HG03565 (cell line): Measurements from ENCODE around the gene SLC25A13.

Experiments used
- ATAC-seq: cut with Tn5 transposase; IDR thresholded peaks from one replicate; pipeline ENCODE4 v1.9.1; 2021; ENCODE audit warnings: mild to moderate bottlenecking, moderate library complexity; ENCODE audit not compliant: unreplicated experiment

The SLC25A13 gene

DNA sequence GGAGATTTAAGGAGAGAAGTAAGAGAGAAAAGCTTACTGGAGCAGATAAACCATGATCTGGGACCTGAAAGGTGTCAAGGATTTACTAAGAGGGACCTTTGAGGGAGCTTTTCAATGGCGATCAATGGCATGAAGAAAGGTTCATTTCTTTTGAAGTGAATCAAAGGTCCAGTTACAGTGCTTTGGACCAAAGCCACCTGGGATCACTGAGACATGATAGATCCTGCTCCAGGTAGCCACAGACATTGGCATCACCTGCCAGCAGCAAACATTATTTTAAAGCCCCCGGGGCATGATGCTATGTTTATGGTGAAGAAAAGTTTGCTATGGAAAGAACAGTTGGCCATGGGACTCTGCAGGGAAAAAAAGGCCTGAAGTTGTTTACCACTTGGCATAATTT lies 109.4 kb downstream of the SLC25A13 start:
- no peak for ATAC-seq

DNA sequence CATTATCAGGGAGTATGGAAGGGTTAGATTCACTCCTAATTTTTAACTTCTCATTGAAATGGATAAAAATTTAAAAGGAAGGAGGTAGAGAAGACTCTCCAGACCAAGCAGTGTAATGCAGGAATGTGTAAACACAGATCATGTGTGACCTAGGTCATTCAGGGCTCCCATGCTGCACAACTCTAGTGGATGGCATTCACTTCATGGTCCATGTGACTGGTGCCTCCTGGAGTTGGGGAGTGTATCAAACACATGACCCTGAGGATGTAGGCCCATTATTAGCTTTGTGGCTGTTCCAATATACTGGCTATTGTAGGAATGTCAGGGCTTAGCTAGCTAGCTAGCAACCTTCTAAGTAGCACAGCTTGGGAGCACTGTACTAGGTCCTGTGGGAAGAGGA lies 109.9 kb downstream of the SLC25A13 start:
- no peak for ATAC-seq

DNA sequence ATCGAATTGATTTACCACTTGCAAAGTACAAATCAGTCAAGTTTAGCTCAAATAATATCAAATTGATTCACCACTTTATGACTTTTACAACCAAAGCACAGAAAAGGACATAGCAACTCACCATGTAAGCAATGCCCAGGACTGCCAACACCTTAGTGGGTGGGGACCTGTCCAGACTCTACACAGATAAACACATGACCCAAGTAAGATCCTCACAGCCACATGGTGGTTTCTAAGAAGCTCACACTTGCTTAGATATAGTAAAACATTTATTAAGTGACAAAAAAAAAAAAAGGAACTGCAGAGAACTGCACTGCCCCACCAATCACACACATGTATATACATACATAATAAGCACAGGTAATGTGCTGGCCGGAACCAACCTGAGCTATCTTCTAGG lies 116.2 kb downstream of the SLC25A13 start:
- no peak for ATAC-seq

DNA sequence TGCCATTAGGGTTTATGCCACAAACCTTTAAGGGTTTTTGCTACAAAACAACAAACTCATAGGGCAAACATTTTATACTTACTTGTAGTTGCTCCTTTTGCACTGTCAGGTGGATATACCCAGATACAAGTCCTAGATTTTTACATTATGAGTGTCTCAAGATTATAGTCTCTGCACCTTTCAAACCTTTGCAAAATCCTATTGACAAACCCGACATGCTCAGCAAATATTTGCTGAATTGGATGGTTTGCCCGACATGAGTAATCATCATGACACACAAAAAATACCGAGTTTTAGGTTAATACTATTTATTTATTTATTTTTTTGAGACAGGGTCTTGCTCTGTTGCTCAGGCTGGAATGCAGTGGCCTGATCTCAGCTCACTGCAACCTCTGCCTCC lies 117.3 kb downstream of the SLC25A13 start:
- no peak for ATAC-seq

DNA sequence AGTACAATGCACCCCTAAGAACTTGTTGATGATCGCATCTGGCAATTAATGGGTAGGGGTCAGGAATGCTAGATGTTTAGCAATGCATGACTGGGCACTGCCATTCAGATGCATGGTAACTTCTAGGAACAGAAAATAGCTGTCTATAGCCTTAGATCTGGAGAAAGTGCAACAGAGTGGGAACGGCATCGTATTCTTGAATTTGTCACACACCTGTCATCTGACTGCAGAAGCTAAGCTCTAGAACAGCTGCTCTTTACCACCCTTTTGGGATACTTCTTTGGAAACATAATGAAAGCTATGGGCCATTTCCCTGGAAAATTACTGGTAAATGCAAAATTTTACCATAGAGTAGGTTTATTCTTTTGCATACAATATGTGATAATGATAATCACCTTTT lies 118.1 kb downstream of the SLC25A13 start:
- ATAC-seq, result no peak

DNA sequence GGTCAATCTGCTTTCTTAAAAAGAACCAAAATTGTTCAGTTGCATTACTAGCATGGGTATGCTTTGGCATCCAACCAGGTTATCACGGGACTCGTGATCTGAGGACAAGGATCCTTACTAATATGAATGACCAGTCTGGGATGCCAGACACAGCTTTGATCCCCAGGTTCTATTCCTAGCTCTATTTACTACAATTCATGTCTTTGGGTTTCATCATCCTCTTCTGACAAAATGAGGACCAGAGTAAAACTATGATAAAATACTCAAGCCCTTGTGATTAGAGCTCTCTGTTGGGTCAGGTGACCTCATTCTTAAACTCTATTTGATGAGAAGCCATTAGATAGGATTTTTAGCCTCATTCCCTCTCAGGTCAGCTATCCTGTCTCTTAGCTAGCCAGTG lies 119.8 kb downstream of the SLC25A13 start:
- no peak for ATAC-seq

DNA sequence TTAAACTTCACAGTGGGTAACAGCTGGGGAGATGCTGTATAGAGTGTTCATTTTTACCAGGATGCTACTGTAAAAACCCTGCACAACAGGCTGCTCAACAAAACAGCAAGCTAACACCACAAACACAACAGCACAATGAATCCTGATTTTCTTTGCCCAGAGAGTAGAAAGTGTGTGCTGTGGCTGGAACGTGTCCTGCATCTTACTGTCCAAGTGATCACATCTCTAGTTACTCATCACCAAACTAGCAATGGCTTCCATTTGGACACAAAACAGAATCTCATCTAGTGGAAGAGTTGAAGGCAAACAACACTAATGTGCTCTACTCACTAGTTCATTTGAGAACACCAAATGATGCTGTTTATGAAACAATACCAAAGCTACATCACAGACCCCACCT lies 121.2 kb downstream of the SLC25A13 start:
- no peak for ATAC-seq

DNA sequence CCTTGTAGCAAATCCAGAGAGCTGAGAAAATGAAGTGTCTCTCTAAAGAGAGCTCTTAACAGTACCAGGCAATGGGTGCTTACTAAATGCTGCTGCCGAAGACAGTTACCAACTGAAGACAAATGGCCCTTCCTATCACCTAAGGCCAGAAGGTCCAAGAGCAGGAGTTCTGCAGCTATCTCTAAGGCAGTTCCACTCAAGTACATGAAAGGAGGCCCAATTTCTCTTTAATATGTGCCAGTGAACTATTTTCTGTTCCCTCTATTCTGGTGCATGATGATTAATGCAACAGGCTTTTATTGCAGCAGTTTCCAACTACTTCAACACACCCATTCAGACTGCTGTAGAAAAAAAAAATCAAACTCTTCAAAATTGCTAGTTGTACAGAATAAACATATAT lies 122.5 kb downstream of the SLC25A13 start:
- ATAC-seq, result no peak

DNA sequence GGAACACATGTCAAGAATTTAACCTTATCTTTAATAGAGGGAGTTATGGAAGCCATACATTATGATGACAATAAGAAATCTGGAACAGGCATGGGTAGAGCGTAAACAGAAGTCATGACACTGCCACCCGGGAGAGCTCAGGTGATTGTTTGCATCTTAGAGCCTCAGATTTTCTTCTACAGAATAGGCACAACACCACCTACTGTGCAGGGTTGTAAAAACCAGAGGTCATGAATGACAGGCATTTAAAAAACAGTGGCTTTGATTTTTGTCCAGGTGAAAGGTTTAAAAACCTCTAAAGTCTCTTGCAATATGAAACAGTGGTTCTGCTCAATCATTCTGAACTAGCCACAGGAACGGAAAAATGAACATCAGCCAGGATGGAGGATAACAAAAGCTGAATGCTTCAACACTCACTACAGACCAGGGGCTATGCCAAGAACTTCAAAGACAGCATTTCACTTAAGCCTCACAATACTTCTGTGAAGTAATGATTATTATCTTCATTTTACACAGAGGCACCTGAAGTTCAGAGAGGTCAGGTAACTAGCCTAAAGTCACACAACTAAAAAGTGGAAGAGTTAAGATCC lies 123.8 kb downstream of the SLC25A13 start:
- no peak for ATAC-seq

DNA sequence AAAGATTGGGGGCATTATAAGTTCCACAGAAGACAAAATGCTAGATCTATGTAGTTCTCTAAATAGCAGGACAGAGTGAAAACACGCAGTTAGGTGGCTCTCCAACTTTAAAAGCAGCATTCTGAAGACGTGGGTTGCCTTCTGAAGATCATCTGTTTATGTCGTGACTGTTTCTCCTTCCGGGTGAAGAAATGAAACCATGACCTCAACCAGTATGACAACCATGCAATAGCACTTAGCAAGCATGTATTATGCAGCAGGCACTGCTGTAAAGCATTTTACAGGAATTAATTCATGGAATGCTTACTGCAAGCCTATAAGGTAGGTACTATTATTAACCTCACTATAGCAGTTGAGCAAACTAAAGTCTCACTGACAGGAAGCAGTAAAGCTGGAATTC lies 125.2 kb downstream of the SLC25A13 start:
- no peak for ATAC-seq

DNA sequence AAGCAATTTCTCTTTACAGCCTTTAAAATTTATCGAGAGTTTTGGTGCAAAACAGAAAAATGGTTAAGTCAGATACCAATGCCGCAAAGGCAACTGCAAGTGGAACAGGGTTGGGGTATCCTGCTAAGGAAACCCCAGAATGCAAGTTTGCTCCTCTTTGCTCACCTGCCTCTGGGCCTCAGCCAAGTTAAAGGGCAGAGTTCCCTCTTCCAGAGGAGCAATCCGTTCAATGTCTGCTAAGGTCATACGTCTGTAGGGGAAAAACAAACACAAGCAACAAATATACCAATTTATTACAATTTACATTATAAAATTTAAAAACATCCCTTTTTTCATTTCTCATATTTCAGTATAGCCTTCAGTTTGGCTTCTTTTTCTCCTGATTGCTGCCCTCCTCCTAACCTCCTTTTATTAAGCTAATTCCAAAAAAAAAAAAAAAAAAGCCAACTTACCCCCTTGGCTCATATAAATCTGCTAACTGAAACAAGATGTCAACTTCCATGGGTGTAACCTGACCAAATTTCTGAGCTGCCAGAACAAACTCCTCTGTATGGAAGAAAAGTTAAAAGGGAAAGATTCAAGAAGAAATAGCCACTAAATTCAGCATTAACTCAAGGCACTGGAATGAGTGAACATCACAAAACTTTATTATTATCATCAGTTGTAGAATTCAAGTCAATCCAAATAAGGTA lies 132.6 kb downstream of the SLC25A13 start:
- ATAC-seq, result no peak

DNA sequence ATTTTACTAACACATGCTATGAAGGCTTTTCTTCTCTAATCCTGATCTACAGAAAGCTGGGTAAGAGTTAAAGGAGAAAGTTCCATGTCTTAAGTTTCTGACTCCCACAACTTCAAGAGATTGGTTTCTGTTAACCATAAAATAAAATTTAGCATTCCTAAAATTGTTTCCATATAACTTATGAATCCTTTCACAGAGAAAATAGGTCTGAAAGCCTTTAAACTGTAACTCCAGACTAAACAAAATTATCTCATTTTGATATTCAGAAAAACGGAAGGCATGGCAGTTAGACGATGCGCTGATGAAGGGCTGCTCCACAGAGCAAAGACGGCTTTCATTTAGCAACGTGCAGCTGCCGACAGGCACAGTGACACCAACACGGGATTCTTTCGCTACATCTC lies 133.3 kb downstream of the SLC25A13 start:
- no peak for ATAC-seq

DNA sequence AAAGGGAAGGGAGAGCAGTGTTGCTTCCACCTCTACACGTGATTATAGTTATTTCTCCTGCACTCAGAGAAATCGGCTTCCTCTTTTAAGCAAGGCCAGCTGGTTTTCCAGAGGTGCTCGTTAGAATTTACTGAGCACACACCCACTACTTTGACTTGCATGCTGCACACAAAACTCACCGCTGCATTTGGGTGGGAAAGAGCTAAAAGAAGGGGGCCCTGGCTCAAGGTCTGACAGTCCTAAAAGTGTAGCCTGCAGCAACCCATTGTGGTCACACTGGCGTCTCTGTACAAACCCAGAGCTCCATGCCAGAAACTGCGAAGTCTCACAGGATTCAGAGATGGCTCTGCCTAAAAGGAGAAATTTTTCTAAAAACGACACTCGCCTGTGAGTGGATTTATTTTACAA lies 133.7 kb downstream of the SLC25A13 start:
- ATAC-seq, result no peak

DNA sequence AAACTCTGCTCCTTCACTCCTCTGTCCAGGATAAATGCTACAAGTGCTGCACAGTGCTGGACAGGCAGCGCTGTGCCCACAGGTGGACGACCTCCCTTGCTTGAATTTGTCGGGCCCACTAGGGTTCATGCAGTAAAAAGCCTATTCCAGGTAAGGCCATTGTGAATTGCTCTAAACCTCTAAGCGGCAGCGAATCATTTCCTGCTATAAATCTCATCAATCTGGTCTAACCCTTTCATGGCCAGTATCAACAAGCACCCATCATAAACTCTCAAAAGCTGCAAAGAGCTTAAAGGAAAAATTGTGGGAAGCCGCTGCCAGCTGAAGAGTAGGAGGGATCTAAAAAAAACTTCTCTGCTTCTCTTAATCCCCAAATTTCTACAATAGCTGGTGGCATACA lies 134.2 kb downstream of the SLC25A13 start:
- ATAC-seq, result no peak

DNA sequence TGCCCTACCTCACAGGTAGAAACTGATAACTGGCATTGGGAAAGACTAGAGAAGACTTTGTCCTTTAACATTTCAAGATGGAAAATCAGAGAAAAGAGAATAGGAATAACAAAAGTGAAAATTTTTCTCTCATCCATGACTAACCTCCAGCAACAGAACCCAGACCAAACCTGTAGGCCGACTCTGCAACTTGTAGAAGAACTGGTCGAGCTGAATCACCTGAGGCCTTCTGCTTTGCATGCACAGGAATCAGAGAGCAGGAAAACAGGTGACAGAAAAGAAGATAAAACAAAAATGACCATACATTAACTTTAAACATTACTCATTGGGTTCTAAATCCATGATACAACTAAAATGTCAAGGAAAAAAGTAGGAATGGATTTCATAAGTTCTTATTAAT lies 137.1 kb downstream of the SLC25A13 start:
- ATAC-seq, result no peak

DNA sequence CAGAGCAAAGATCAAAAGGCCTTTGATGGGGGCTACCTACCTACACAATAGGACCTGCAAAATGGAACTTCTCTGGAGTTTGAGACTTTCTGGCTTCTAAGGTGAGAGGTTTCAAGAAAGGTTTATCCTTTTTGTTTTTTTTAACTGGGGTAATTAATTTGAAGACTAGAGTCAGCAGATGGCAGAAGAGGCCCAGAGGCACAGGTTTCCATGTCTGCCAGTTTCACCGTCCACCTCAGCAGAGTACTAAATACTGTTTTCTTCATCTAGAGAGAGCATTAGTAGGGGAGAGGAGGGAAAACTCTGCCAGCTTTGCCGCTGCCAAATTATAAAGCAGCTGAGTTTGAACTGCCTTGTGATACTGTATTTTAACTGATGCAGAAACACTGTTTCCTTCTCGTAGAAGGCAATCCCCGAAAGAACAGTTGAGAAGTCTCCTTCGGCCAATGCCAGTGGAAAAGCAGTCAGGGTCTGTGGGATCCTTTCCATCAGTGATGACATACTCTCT lies 138.7 kb downstream of the SLC25A13 start:
- ATAC-seq, result no peak

DNA sequence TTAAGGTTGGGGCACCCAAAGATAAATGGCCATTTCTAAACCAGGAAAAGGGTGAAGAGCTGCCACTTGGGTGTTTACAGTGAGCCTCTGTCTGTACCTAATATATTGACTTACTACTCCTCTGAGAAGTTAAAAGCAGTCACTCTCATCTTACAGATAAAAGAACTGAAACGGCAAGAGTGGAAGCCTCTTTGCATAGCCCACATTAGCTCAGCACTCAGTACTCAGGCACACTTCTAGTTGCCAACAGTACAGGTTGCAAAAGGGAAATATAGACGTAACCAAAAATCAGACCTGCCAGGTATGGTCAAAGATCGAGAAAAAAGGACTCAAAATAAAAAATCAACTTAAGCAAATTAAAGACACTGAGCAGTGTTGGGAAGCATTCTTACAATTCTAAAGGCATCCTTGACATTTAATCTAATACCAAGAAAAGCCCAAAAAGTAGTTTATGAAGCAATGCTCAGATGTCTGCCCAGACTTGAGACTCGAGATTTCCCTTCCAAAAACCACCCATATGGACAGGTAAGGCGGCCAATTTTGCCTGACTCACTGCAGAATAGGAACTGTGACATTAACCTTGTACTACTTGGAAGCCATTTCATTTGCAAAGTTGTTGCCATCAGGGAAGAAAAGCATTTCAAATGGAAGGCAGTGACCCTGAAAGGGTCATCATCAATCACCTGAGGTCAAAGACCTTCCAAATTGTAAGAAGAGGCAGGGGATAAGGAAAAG lies 139.3 kb downstream of the SLC25A13 start:
- ATAC-seq, result peak; percentile 79

DNA sequence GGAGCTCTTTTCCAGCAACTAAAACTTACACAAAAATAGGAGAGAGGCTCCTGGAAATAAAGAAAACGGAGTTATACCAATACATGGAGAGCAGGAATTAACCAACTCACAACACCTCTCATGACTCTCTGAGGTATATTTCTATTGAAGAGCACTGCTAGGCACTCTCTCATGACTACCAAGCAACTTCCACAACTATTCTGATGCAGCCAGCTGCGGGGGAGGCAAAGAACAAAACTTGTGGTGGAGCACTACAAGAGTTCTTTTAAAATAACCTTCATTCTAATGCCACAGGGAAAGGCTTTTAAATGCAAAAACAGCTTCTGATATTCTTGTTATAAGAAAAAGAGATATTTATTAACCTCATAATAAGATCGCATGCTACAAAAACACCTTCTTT lies 140.7 kb downstream of the SLC25A13 start:
- ATAC-seq, result no peak

DNA sequence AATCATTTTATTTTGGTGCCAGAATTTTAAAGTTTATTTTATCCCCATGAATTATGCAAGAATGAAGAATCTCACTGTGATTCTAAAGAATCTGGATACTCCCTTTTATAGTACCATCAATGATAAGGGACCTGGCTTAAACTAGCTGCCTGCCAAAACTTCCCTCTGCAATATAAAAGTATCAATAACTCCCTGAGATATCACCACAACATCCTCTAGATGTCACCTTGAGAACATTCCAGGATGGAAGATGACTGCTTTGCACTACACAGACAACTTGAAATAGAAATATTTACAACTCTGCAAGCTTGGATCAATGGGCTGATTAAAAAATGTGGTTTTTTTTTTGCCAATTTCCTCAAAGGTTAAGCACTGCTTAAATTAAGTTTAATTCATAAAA lies 142.1 kb downstream of the SLC25A13 start:
- ATAC-seq, result no peak

DNA sequence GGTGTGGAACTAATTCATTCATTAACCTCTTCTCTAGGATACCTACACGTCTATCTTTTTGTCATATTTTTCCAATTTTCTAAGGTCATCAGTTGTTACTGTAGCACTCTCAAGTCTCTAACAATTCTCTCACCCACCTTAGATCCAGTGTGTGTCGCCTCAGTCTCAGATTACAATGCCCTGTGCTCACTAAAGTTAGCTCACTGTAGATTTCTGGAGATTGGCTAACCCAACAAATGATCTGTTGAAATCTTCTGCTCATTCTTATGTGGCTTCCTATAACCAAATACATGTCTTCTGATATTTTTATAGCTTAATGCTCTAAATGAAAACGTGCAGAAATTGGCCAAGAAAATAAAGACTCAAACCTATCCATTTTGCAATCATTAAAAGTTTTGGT lies 142.6 kb downstream of the SLC25A13 start:
- ATAC-seq, result no peak

DNA sequence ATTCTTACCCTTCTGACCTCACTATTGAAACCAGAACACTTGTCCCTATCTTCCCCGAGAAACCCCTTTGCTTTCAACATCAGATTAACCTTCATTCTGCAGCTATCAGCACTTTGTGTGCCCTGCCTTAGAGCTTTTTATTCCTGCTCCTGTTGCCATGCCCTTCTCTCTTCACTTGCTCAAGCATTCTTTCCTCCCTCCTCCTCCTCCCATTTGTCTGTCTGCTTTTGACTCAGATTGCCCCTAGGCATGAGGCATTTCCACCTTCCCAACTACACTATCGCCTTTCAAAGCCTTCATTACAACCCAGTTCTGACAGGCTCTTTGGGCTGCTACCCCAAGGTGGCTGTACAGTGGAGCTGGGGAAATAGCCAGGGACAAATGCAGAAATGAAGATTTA lies 143.3 kb downstream of the SLC25A13 start:
- ATAC-seq, result no peak

DNA sequence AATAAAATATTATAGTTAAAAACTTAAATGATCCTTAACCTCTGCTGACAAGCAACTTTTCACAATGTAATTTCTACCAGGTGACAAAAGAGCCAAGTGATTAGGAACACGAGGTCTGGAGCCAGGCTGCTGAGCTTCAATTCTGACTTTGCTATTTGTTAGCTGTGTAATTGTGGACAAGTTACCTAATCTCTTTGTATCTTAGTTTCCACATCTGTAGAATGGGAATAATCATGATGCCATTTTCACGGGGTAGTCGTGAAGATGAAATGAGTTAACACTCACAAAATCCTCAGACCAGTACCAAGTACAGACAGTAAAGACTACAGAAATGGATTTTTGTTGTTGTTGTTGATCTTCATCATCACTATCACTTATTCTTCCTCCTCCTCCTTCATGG lies 144.5 kb downstream of the SLC25A13 start:
- no peak for ATAC-seq
